ENCODE data around the gene UBE2N.

GRCh38 chr12:93369505-93369904, 72.2 kb downstream of the UBE2N start:
- no peak for TF ChIP-seq POLR2A (IDR thresholded peaks at IDR 0.05)
- no peak for TF ChIP-seq CTCF (IDR thresholded peaks at IDR 0.05)
- TF ChIP-seq POLR2AphosphoS5 (IDR thresholded peaks at IDR 0.05) = no peak

Data from prostate gland (tissue), 2 donors.